BE2C (cell line): ENCODE measurements around the gene CD37.

Source experiments
- DNase-seq: peaks from one replicate; pipeline ENCODE4 v3.0.0-alpha.2; 2020
- H3K27me3 ChIP-seq: fragments of 250-450 bp; sonication (Bioruptor Pico); 2 replicates; pipeline ENCODE4 v1.5.1; 2020; ENCODE audit warnings: mild to moderate bottlenecking
- H3K36me3 ChIP-seq: fragments of 250-450 bp; sonication (Bioruptor Pico); 2 replicates; pipeline ENCODE4 v1.5.1; 2020; ENCODE audit warnings: mild to moderate bottlenecking
- H3K4me1 ChIP-seq: fragments of 250-450 bp; sonication (Bioruptor Pico); 2 replicates; pipeline ENCODE4 v1.5.1; 2020
- H3K4me3 ChIP-seq: 2 replicates; pipeline ENCODE4 v1.5.1; 2011; ENCODE audit warnings: low read depth, low read length
- H3K9me3 ChIP-seq: fragments of 250-450 bp; sonication (Bioruptor Pico); 2 replicates; pipeline ENCODE4 v1.5.1; 2020
- CTCF ChIP-seq: IDR thresholded peaks from 2 replicates; pipeline ENCODE4 v1.5.1; 2012; ENCODE audit warnings: mild to moderate bottlenecking, low read depth, low read length

Gene CD37

DNA sequence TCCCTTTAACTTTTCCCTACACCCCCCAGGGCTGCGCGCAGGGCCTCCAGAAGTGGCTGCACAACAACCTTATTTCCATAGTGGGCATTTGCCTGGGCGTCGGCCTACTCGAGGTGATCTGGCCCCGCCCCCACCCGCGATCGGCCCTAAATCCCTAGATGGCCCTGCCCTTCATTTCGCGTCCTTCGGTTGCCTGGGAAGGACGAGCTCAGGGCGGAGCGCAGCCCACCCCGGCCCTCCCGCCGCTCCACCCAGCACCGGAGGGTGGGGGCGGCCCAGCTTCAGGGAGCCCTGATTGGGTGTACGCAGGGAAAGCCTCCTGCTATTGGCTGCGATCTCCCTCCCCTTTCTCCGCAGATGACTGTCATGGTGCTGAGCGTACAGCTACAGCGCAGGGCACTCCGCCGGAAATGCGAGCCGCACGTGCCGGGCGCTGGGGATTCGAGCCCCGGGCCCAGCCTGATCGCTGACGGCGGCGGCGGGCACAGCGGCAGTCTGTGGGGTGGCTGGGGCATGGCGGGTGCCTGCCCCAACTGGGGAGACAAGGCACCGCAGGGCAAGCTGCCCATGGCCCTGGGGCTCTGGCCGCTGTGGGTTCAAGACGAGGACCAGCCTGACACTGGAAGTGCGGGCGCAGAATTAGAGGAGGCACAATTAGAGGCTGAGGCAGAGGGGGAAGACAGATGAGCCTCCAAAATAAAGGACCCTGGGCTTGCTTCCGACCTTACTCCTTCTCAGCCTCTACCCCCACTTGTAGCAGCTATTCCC, 4.3 kb downstream of the CD37 start:
- Histone ChIP-seq H3K36me3 (no peaks in the 10 kb centered on the region), H3K9me3 (no peaks in the 10 kb centered on the region; the same call in 1 of the 2 replicates), H3K27me3 (no peaks in the 10 kb centered on the region), H3K4me1 (no peaks in the 10 kb centered on the region; the same call in 1 of the 2 replicates), H3K4me3 (no peak overlapping the region)
- no peak for TF ChIP-seq CTCF
- DNase-seq = peak; percentile 65

DNA sequence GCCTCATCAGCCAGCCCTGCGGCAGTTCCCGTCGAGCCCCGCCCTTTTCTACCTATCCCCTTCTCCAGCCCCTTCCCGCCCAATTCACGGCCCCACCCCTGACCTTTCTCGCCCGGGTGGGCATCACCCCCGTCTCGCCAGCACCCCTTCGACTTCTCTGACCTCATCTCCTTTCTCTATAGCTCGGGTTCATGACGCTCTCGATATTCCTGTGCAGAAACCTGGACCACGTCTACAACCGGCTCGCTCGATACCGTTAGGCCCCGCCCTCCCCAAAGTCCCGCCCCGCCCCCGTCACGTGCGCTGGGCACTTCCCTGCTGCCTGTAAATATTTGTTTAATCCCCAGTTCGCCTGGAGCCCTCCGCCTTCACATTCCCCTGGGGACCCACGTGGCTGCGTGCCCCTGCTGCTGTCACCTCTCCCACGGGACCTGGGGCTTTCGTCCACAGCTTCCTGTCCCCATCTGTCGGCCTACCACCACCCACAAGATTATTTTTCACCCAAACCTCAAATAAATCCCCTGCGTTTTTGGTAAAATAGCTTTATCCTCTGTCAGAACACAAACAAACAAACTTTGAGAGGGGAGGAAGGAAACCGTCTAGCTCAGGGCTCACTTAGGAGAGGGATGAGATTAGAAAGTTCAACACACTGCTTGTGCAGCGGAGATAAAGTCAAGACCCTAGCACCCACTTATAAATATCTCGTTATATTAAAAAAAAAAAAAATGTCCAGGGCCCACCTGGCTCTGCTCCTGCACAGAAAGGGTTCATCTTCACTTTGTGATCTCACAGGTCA, 5.1 kb downstream of the CD37 start:
- DNase-seq = peak; percentile 76
- Histone ChIP-seq H3K36me3 (no peaks in the 10 kb centered on the region), H3K4me1 (no peaks in the 10 kb centered on the region; the same call in 1 of the 2 replicates), H3K27me3 (no peaks in the 10 kb centered on the region), H3K9me3 (no peaks in the 10 kb centered on the region; the same call in 1 of the 2 replicates), H3K4me3 (no peak overlapping the region)
- TF ChIP-seq CTCF = no peak

- no peak for DNase-seq
- Histone ChIP-seq H3K9me3 (no peaks in the 10 kb centered on the region; the same call in 1 of the 2 replicates), H3K4me1 (no peaks in the 10 kb centered on the region; the same call in 1 of the 2 replicates), H3K36me3 (no peaks in the 10 kb centered on the region), H3K27me3 (no peaks in the 10 kb centered on the region), H3K4me3 (no peak overlapping the region)
- no peak for TF ChIP-seq CTCF
Measured at GRCh38 chr19:49340865-49341718, 5.9 kb downstream of the CD37 start.

DNA sequence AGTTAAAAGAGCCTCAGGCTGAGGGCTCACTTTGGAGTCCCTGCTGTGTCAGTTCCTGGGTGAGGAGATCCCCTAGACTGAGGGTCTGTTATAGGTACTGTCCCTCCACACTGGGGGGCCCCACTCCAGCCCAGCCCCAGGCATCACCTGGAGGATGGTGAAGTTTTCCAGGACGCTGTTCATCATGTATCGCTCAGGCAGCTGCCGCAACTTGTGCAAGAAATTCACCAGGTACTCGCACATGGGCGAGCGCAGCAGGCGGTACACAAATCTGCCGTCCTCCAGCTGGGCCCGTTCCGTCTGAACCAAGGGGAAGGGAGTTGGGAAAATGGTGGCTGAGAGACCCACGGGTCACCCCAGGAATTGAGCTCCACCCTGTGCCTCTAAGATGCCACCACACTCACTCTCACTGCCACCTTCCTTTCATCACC, 7.1 kb downstream of the CD37 start:
- Histone ChIP-seq H3K4me1 (no peaks in the 10 kb centered on the region; the same call in 1 of the 2 replicates), H3K27me3 (no peaks in the 10 kb centered on the region), H3K9me3 (no peaks in the 10 kb centered on the region; the same call in 1 of the 2 replicates), H3K36me3 (no peaks in the 10 kb centered on the region), H3K4me3 (no peak overlapping the region)
- no peak for DNase-seq
- no peak for TF ChIP-seq CTCF

DNA sequence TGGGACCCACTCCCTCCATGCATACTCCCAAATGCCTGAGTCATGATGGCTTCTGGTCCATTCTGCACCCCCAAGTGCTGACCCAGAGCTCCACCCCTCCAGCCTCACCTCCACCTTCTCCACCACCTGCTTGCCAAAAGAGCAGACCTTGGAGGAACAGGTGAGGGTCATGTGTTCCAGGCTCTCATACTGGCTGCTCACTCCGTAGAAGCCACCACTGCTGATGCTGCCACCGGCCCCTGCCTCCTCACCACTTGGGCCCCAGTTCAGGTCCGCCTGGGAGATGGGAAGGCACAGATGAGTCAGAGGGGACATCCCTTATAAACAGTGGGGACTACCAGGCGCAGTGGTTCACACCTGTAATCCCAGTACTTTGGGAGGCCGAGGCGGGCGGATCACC, 7.9 kb downstream of the CD37 start:
- H3K4me3 ChIP-seq = no peak overlapping the region
- H3K27me3 ChIP-seq = no peaks in the 10 kb centered on the region
- DNase-seq = no peak
- no peaks in the 10 kb centered on the region; the same call in 1 of the 2 replicates for H3K9me3 ChIP-seq
- no peak for TF ChIP-seq CTCF
- H3K4me1 ChIP-seq = no peaks in the 10 kb centered on the region; the same call in 1 of the 2 replicates
- no peaks in the 10 kb centered on the region for H3K36me3 ChIP-seq
